TTC549 (cell line): Measurements from ENCODE around the gene VAMP5.
A peak's percentile ranks its signal among the peaks of the same experiment; 100 is the strongest.
"Not testable (repeated sequence)": the region's sequence is repeated elsewhere in the genome, so short reads cannot be mapped to it uniquely, and the experiment has no call there.

Experiments used
- FAIRE-seq: peaks from 2 replicates; lab custom pipeline; 2012; peaks lifted over from hg19 to GRCh38; lab: Jason Lieb, UNC

The VAMP5 gene

GRCh38 chr2:85601771-85602475 lies 17.7 kb downstream of the VAMP5 start:
- no peak for FAIRE-seq

GRCh38 chr2:85602476-85603234 lies 18.4 kb downstream of the VAMP5 start, which contains the start of gene TMEM150A:
TMEM150A (minus strand) TSS chr2:85602698; CDS start chr2:85601948, 750 bp downstream.
- no peak for FAIRE-seq

GRCh38 chr2:85604133-85604444 lies 19.9 kb downstream of the VAMP5 start:
- not testable (repeated sequence) for FAIRE-seq

- FAIRE-seq, result no peak
Measured at GRCh38 chr2:85604568-85605339, 20.5 kb downstream of the VAMP5 start.

- no peak for FAIRE-seq
Measured at GRCh38 chr2:85605406-85606115, 21.3 kb downstream of the VAMP5 start.

GRCh38 chr2:85606116-85606455 lies 21.9 kb downstream of the VAMP5 start:
- no peak for FAIRE-seq

- no peak for FAIRE-seq
Measured at GRCh38 chr2:85607268-85608215, 23.3 kb downstream of the VAMP5 start.

GRCh38 chr2:85611217-85611704 lies 27.0 kb downstream of the VAMP5 start:
- FAIRE-seq, result no peak

- peak; percentile 43 for FAIRE-seq
Measured at GRCh38 chr2:85611705-85612587, 27.7 kb downstream of the VAMP5 start, which contains the start of gene C2orf68. C2orf68 (minus strand) TSS chr2:85612066; CDS start chr2:85611984, 82 bp downstream.

GRCh38 chr2:85613717-85614515 lies 29.7 kb downstream of the VAMP5 start:
- FAIRE-seq, result no peak

- not testable (repeated sequence) for FAIRE-seq
Measured at GRCh38 chr2:85614757-85615156, 30.5 kb downstream of the VAMP5 start.

GRCh38 chr2:85615413-85615728 lies 31.1 kb downstream of the VAMP5 start:
- no peak for FAIRE-seq

GRCh38 chr2:85617723-85618122 lies 33.5 kb downstream of the VAMP5 start:
- not testable (repeated sequence) for FAIRE-seq

GRCh38 chr2:85619617-85620016 lies 35.4 kb downstream of the VAMP5 start:
- FAIRE-seq, result no peak

GRCh38 chr2:85621338-85621737 lies 37.1 kb downstream of the VAMP5 start:
- FAIRE-seq, result no peak

- FAIRE-seq, result no peak
Measured at GRCh38 chr2:85623991-85624390, 39.8 kb downstream of the VAMP5 start.

GRCh38 chr2:85628658-85629057 lies 44.4 kb downstream of the VAMP5 start:
- FAIRE-seq, result no peak

- no peak for FAIRE-seq
Measured at GRCh38 chr2:85631316-85631715, 47.1 kb downstream of the VAMP5 start.

- FAIRE-seq, result no peak
Measured at GRCh38 chr2:85635011-85635410, 50.8 kb downstream of the VAMP5 start.
